GM12891 (cell line): ENCODE data around the gene USP48.

Experiments
- POLR2A ChIP-seq: IDR thresholded peaks from 2 replicates; pipeline ENCODE4 v1.6.1; 2011; ENCODE audit warnings: low read depth, low read length, control low read depth
- POLR2AphosphoS5 ChIP-seq: IDR thresholded peaks from 2 replicates; pipeline ENCODE4 v1.6.1; 2011; ENCODE audit warnings: low read depth, low read length, control low read depth
- SPI1 ChIP-seq: IDR thresholded peaks from 2 replicates; pipeline ENCODE4 v1.6.1; 2011; ENCODE audit warnings: low read depth, low read length, control low read depth
- TAF1 ChIP-seq: IDR thresholded peaks from 2 replicates; pipeline ENCODE4 v1.6.1; 2011; ENCODE audit warnings: low read depth, low read length, control low read depth

GRCh38 chr1:21823206-21823979, 40.4 kb upstream of the USP48 start:
- TF ChIP-seq POLR2AphosphoS5 (no peak), POLR2A (no peak), TAF1 (no peak), SPI1 (no peak)
